GM21515 (cell line): ENCODE results near the gene FGGY.
"Not testable (repeated sequence)": the region's sequence is repeated elsewhere in the genome, so short reads cannot be mapped to it uniquely, and the experiment has no call there.

ENCODE experiments used
- ATAC-seq: cut with Tn5 transposase; IDR thresholded peaks from one replicate; pipeline ENCODE4 v1.9.1; 2021; ENCODE audit not compliant: unreplicated experiment

Gene FGGY

GRCh38 chr1:59718064-59718988, 421.4 kb downstream of the FGGY start:
- ATAC-seq = no peak

GRCh38 chr1:59718989-59719360, 422.1 kb downstream of the FGGY start:
- ATAC-seq = no peak

- ATAC-seq = no peak
Measured at GRCh38 chr1:59720326-59721115, 423.6 kb downstream of the FGGY start.

- no peak for ATAC-seq
Measured at GRCh38 chr1:59730302-59730701, 433.4 kb downstream of the FGGY start.

- no peak for ATAC-seq
Measured at GRCh38 chr1:59730759-59731478, 434.0 kb downstream of the FGGY start.

- ATAC-seq = no peak
Measured at GRCh38 chr1:59731591-59731990, 434.7 kb downstream of the FGGY start.

GRCh38 chr1:59732214-59732955, 435.5 kb downstream of the FGGY start:
- no peak for ATAC-seq

- ATAC-seq = no peak
Measured at GRCh38 chr1:59733443-59734141, 436.7 kb downstream of the FGGY start.

- ATAC-seq = not testable (repeated sequence)
Measured at GRCh38 chr1:59735927-59736326, 439.0 kb downstream of the FGGY start.

- no peak for ATAC-seq
Measured at GRCh38 chr1:59736744-59737143, 439.9 kb downstream of the FGGY start.

- no peak for ATAC-seq
Measured at GRCh38 chr1:59737638-59738037, 440.7 kb downstream of the FGGY start.

GRCh38 chr1:59738152-59738551, 441.3 kb downstream of the FGGY start:
- no peak for ATAC-seq

- ATAC-seq = no peak
Measured at GRCh38 chr1:59738591-59739015, 441.7 kb downstream of the FGGY start.

- ATAC-seq = no peak
Measured at GRCh38 chr1:59739111-59739510, 442.2 kb downstream of the FGGY start.

GRCh38 chr1:59742526-59742925, 445.6 kb downstream of the FGGY start:
- no peak for ATAC-seq

GRCh38 chr1:59743324-59744091, 446.6 kb downstream of the FGGY start:
- no peak for ATAC-seq

GRCh38 chr1:59747420-59748024, 450.6 kb downstream of the FGGY start:
- ATAC-seq = no peak

- ATAC-seq = no peak
Measured at GRCh38 chr1:59748123-59748522, 451.2 kb downstream of the FGGY start.
